Measurements from ENCODE around the gene MAPKAP1.
"Not testable (repeated sequence)": the region's sequence is repeated elsewhere in the genome, so short reads cannot be mapped to it uniquely, and the experiment has no call there.

MAPKAP1 gene

DNA sequence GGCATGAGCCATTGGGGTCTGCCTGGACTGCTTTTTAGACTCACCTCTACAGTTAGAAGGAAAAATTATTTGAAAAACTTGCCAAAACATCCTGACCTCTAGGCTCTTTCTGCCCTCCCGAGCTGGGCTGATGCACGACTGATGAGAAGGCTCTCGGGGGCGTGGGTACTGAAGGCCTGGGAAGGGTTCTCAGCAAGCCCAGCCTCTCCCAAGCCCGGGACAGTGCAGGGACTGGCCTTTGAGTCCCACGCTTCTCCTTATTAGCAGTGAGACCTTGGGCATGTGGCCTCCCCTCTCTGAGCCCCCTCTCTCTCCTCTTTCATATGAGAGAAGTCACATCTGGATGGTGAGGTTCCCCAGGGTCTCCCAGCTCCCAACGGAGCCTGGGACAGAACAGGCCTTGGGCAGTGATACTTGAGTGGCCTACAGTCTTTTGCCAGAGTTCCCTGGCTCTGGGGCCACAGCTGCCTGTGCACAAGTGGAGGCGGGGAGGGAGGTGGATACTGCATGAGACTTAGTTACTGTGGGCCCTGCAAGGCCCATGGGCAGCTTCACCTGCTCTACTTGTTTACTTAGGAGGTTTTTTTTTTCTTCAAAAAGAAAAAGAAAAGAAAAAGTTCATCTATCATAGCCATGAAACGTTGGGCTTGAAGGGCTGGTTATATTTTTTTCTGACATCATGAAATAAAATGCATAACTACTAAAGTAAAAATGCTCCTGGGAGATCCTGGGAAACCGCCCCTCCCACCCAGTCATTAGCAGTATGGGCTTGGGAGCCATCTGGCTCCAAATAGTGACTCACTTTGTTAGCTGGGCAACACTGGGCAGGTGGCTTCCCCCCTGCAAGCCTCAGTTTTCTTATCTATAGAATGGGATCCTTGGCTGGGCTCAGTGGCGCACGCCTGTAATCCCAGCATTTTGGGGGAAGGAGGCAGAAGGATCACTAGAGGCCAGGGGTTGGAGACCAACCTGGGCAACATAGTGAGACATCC lies 306.0 kb downstream of the MAPKAP1 start:
- TF ChIP-seq, protein P1, sequence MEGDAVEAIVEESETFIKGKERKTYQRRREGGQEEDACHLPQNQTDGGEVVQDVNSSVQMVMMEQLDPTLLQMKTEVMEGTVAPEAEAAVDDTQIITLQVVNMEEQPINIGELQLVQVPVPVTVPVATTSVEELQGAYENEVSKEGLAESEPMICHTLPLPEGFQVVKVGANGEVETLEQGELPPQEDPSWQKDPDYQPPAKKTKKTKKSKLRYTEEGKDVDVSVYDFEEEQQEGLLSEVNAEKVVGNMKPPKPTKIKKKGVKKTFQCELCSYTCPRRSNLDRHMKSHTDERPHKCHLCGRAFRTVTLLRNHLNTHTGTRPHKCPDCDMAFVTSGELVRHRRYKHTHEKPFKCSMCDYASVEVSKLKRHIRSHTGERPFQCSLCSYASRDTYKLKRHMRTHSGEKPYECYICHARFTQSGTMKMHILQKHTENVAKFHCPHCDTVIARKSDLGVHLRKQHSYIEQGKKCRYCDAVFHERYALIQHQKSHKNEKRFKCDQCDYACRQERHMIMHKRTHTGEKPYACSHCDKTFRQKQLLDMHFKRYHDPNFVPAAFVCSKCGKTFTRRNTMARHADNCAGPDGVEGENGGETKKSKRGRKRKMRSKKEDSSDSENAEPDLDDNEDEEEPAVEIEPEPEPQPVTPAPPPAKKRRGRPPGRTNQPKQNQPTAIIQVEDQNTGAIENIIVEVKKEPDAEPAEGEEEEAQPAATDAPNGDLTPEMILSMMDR (IDR thresholded peaks at IDR 0.05; ENCODE audit: insufficient read depth, low read length) = no peak
- TF ChIP-seq POLR2AphosphoS5 (IDR thresholded peaks at IDR 0.05; ENCODE audit: low read depth) = no peak
- TF ChIP-seq GABPA (IDR thresholded peaks at IDR 0.05; ENCODE audit: low read depth) = no peak
- TF ChIP-seq SPI1 (IDR thresholded peaks at IDR 0.05; ENCODE audit: borderline replicate concordance, low read depth) = no peak
- TF ChIP-seq, protein P2, sequence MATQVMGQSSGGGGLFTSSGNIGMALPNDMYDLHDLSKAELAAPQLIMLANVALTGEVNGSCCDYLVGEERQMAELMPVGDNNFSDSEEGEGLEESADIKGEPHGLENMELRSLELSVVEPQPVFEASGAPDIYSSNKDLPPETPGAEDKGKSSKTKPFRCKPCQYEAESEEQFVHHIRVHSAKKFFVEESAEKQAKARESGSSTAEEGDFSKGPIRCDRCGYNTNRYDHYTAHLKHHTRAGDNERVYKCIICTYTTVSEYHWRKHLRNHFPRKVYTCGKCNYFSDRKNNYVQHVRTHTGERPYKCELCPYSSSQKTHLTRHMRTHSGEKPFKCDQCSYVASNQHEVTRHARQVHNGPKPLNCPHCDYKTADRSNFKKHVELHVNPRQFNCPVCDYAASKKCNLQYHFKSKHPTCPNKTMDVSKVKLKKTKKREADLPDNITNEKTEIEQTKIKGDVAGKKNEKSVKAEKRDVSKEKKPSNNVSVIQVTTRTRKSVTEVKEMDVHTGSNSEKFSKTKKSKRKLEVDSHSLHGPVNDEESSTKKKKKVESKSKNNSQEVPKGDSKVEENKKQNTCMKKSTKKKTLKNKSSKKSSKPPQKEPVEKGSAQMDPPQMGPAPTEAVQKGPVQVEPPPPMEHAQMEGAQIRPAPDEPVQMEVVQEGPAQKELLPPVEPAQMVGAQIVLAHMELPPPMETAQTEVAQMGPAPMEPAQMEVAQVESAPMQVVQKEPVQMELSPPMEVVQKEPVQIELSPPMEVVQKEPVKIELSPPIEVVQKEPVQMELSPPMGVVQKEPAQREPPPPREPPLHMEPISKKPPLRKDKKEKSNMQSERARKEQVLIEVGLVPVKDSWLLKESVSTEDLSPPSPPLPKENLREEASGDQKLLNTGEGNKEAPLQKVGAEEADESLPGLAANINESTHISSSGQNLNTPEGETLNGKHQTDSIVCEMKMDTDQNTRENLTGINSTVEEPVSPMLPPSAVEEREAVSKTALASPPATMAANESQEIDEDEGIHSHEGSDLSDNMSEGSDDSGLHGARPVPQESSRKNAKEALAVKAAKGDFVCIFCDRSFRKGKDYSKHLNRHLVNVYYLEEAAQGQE (IDR thresholded peaks at IDR 0.05; ENCODE audit: insufficient replicate concordance, low read depth) = no peak

DNA sequence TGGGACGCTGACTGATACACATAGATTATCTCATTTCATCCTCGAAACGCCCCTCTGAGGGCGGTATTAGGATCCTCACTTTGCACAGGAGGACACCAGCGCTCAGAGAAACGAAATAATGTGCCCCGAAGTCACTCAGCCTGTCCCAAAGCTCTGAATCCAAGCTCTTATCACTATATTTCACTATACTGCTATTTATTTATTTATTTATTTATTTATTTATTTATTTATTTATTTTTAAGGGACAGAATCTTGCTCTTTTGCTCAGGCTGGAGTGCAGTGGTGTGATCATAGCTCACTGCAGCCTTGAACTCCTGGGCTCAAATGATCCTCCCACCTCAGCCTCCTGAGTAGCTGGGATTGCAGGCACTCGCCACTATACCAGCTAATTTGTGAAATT lies 306.8 kb downstream of the MAPKAP1 start:
- H3K27ac ChIP-seq (replicated peaks); H3K4me3 ChIP-seq (replicated peaks; ENCODE audit: insufficient read depth, low read length); DNase-seq (ENCODE audit: low read depth in 1 of 2, low spot score in 1 of 2); H3K27me3 ChIP-seq (ENCODE audit: insufficient read depth, poor library complexity, severe bottlenecking): not testable (repeated sequence)

More for the DNA sequence above, 306.0 kb downstream of the MAPKAP1 start:
- Histone ChIP-seq H3K4me3 (replicated peaks; ENCODE audit: insufficient read depth, low read length) (no peak overlapping the region), H3K27me3 (ENCODE audit: insufficient read depth, poor library complexity, severe bottlenecking) (no peaks in the 10 kb centered on the region), H3K27ac (replicated peaks) (no peak overlapping the region)
- no peak for DNase-seq (ENCODE audit: low read depth in 1 of 2, low spot score in 1 of 2)

DNA sequence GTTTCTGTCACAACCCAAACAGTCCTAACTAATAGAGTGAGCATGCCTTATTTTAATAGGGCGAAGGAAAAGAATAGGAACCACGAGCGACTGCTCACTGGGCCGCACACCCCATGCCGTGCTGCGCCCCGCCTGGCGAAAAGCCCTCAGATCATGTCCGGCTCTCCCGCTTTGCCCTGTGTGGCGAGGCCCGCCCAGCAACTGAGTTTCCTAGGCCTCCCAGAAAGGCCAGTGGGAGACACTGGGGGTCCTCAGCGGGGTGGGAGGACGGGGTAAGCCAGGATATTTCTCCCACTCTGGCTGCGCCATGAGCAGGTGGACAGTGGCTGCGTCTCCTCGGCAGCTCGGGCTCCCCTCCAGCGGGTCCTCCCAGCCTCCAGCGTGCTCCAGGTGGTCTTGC lies 307.3 kb downstream of the MAPKAP1 start:
- DNase-seq (ENCODE audit: low read depth in 1 of 2, low spot score in 1 of 2) = no peak
- H3K27me3 ChIP-seq (ENCODE audit: insufficient read depth, poor library complexity, severe bottlenecking) = no peaks in the 10 kb centered on the region
- H3K27ac ChIP-seq (replicated peaks) = no peak overlapping the region
- H3K4me3 ChIP-seq (replicated peaks; ENCODE audit: insufficient read depth, low read length) = no peak overlapping the region
- TF ChIP-seq, protein P1 (IDR thresholded peaks at IDR 0.05; ENCODE audit: insufficient read depth, low read length) = no peak
- TF ChIP-seq GABPA (IDR thresholded peaks at IDR 0.05; ENCODE audit: low read depth) = no peak
- TF ChIP-seq, protein P2 (IDR thresholded peaks at IDR 0.05; ENCODE audit: insufficient replicate concordance, low read depth) = no peak

DNA sequence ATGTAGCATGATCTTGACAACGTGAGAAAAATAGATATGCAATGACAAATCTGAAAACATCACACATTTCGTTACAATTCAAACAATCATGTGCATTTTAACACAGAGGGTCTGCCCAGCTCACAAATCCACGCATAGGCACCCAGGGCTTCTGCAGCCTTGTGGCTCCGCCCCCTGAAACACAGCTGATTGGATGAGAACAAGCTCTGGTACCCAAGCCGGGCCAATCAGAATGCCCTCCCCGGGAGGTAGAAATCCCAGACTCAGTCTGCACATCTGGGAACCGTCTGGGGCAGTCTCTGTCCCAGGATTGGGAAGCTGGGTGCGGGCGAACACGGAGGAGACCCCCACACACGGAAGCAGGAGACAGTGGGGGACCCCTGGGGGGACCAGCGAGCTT lies 307.8 kb downstream of the MAPKAP1 start:
- TF ChIP-seq, protein P2 (IDR thresholded peaks at IDR 0.05; ENCODE audit: insufficient replicate concordance, low read depth) = no peak
- TF ChIP-seq GABPA (IDR thresholded peaks at IDR 0.05; ENCODE audit: low read depth) (no peak), POLR2AphosphoS5 (IDR thresholded peaks at IDR 0.05; ENCODE audit: low read depth) (no peak), SPI1 (IDR thresholded peaks at IDR 0.05; ENCODE audit: borderline replicate concordance, low read depth) (no peak)
- TF ChIP-seq, protein P1 (IDR thresholded peaks at IDR 0.05; ENCODE audit: insufficient read depth, low read length) = no peak
- DNase-seq (ENCODE audit: low read depth in 1 of 2, low spot score in 1 of 2) = no peak
- H3K4me3 ChIP-seq (replicated peaks; ENCODE audit: insufficient read depth, low read length) = no peak overlapping the region

More for the DNA sequence above, 307.8 kb downstream of the MAPKAP1 start:
- Histone ChIP-seq H3K27me3 (ENCODE audit: insufficient read depth, poor library complexity, severe bottlenecking) (no peaks in the 10 kb centered on the region), H3K27ac (replicated peaks) (no peak overlapping the region)

Measured in HL-60 (cell line).